Measurements from ENCODE around the gene SPPL2C.

The SPPL2C gene

GRCh38 chr17:45828171-45828570, 16.5 kb upstream of the SPPL2C start:
- Histone ChIP-seq H3K9me3 (ENCODE audit: severe bottlenecking) (no peaks in the 10 kb centered on the region), H3K4me1 (ENCODE audit: insufficient read depth, poor library complexity, severe bottlenecking) (no peaks in the 10 kb centered on the region), H3K36me3 (ENCODE audit: low read depth) (no peaks in the 10 kb centered on the region), H3K4me3 (ENCODE audit: severe bottlenecking) (no peak overlapping the region), H3K27me3 (ENCODE audit: insufficient read depth, poor library complexity, severe bottlenecking) (no peaks in the 10 kb centered on the region), H3K27ac (ENCODE audit: poor library complexity, severe bottlenecking) (no peak overlapping the region)
- TF ChIP-seq CTCF (IDR thresholded peaks at IDR 0.05; ENCODE audit: poor library complexity, severe bottlenecking), result no peak
- no peak for ATAC-seq (ENCODE audit: low read depth)
- DNase-seq (ENCODE audit: low spot score), result no peak

GRCh38 chr17:45828582-45829133, 16.0 kb upstream of the SPPL2C start:
- H3K27me3 ChIP-seq (ENCODE audit: insufficient read depth, poor library complexity, severe bottlenecking), result no peaks in the 10 kb centered on the region
- ATAC-seq (ENCODE audit: low read depth), result peak; percentile 81

GRCh38 chr17:45833920-45834319, 10.8 kb upstream of the SPPL2C start:
- DNase-seq (ENCODE audit: low spot score) (no peak), ATAC-seq (ENCODE audit: low read depth) (no peak)
- no peaks in the 10 kb centered on the region for H3K27me3 ChIP-seq (ENCODE audit: insufficient read depth, poor library complexity, severe bottlenecking)

More at GRCh38 chr17:45828582-45829133, 16.0 kb upstream of the SPPL2C start:
- H3K36me3 ChIP-seq (ENCODE audit: low read depth), result no peaks in the 10 kb centered on the region
- no peak overlapping the region for H3K27ac ChIP-seq (ENCODE audit: poor library complexity, severe bottlenecking)
- no peaks in the 10 kb centered on the region for H3K4me1 ChIP-seq (ENCODE audit: insufficient read depth, poor library complexity, severe bottlenecking)
- no peaks in the 10 kb centered on the region for H3K9me3 ChIP-seq (ENCODE audit: severe bottlenecking)
- no peak for DNase-seq (ENCODE audit: low spot score)
- TF ChIP-seq CTCF (IDR thresholded peaks at IDR 0.05; ENCODE audit: poor library complexity, severe bottlenecking), result peak; percentile 29
- no peak overlapping the region for H3K4me3 ChIP-seq (ENCODE audit: severe bottlenecking)

GRCh38 chr17:45834471-45835396, 9.9 kb upstream of the SPPL2C start:
- Histone ChIP-seq H3K27me3 (ENCODE audit: insufficient read depth, poor library complexity, severe bottlenecking) (no peaks in the 10 kb centered on the region), H3K9me3 (ENCODE audit: severe bottlenecking) (no peaks in the 10 kb centered on the region), H3K27ac (ENCODE audit: poor library complexity, severe bottlenecking) (no peak overlapping the region), H3K4me3 (ENCODE audit: severe bottlenecking) (no peak overlapping the region), H3K36me3 (ENCODE audit: low read depth) (no peaks in the 10 kb centered on the region), H3K4me1 (ENCODE audit: insufficient read depth, poor library complexity, severe bottlenecking) (no peaks in the 10 kb centered on the region)
- DNase-seq (ENCODE audit: low spot score) (no peak), ATAC-seq (ENCODE audit: low read depth) (peak; percentile 31; the same call in 2 of the 3 replicates)
- no peak for TF ChIP-seq CTCF (IDR thresholded peaks at IDR 0.05; ENCODE audit: poor library complexity, severe bottlenecking)

More at GRCh38 chr17:45833920-45834319, 10.8 kb upstream of the SPPL2C start:
- Histone ChIP-seq H3K4me3 (ENCODE audit: severe bottlenecking) (no peak overlapping the region), H3K36me3 (ENCODE audit: low read depth) (no peaks in the 10 kb centered on the region), H3K9me3 (ENCODE audit: severe bottlenecking) (no peaks in the 10 kb centered on the region), H3K4me1 (ENCODE audit: insufficient read depth, poor library complexity, severe bottlenecking) (no peaks in the 10 kb centered on the region), H3K27ac (ENCODE audit: poor library complexity, severe bottlenecking) (no peak overlapping the region)
- no peak for TF ChIP-seq CTCF (IDR thresholded peaks at IDR 0.05; ENCODE audit: poor library complexity, severe bottlenecking)
